GM18873 (cell line): Measurements from ENCODE around the gene ELMOD3.
"Not testable (repeated sequence)": the region's sequence is repeated elsewhere in the genome, so short reads cannot be mapped to it uniquely, and the experiment has no call there.

Experiments used
- ATAC-seq: cut with Tn5 transposase; IDR thresholded peaks from one replicate; pipeline ENCODE4 v1.9.1; 2021; ENCODE audit warnings: mild to moderate bottlenecking, moderate library complexity, moderate number of reproducible peaks; ENCODE audit not compliant: unreplicated experiment, low FRiP score

The ELMOD3 gene

GRCh38 chr2:85354286-85355072 is at the start of gene ELMOD3, which contains the start of gene RETSAT:
Gene ELMOD3 (plus strand): TSS chr2:85354769. CDS start chr2:85357199, 2,430 bp downstream.
Gene RETSAT (minus strand): TSS chr2:85354528. CDS start chr2:85354507, 21 bp downstream.
- peak; percentile 90 for ATAC-seq

- ATAC-seq, result no peak
Measured at GRCh38 chr2:85307527-85307897, 47.1 kb upstream of the ELMOD3 start.

- no peak for ATAC-seq
Measured at GRCh38 chr2:85308201-85308600, 46.4 kb upstream of the ELMOD3 start.

- ATAC-seq, result no peak
Measured at GRCh38 chr2:85308896-85309555, 45.5 kb upstream of the ELMOD3 start.

- no peak for ATAC-seq
Measured at GRCh38 chr2:85309699-85310321, 44.8 kb upstream of the ELMOD3 start.

GRCh38 chr2:85310330-85310729 is 44.2 kb upstream of the ELMOD3 start:
- no peak for ATAC-seq

GRCh38 chr2:85312404-85312803 is 42.2 kb upstream of the ELMOD3 start:
- no peak for ATAC-seq

- ATAC-seq, result no peak
Measured at GRCh38 chr2:85314884-85315242, 39.7 kb upstream of the ELMOD3 start.

- not testable (repeated sequence) for ATAC-seq
Measured at GRCh38 chr2:85315921-85316320, 38.6 kb upstream of the ELMOD3 start.

GRCh38 chr2:85318222-85319074 is 36.1 kb upstream of the ELMOD3 start:
- ATAC-seq, result no peak

GRCh38 chr2:85319796-85320195 is 34.8 kb upstream of the ELMOD3 start:
- no peak for ATAC-seq

- ATAC-seq, result no peak
Measured at GRCh38 chr2:85323351-85323987, 31.1 kb upstream of the ELMOD3 start.

GRCh38 chr2:85323988-85324367 is 30.6 kb upstream of the ELMOD3 start:
- ATAC-seq, result not testable (repeated sequence)

GRCh38 chr2:85324639-85325465 is 29.7 kb upstream of the ELMOD3 start:
- no peak for ATAC-seq

- no peak for ATAC-seq
Measured at GRCh38 chr2:85325466-85325811, 29.1 kb upstream of the ELMOD3 start.

- peak; percentile 35 for ATAC-seq
Measured at GRCh38 chr2:85326406-85327159, 28.0 kb upstream of the ELMOD3 start.

- no peak for ATAC-seq
Measured at GRCh38 chr2:85327160-85327821, 27.3 kb upstream of the ELMOD3 start.
